Stimulated activated CD4-positive, alpha-beta T cell treated with anti-CD3 and anti-CD28 coated beads, Interleukin-2, amount 100 ng/mL, for 24 hours (primary cell): ENCODE results near the gene HLF.

Experiments
- DNase-seq, 2 donors: peaks; one replicate each; pipeline ENCODE4 v3.0.0-alpha.2; 2020

The HLF gene

DNA sequence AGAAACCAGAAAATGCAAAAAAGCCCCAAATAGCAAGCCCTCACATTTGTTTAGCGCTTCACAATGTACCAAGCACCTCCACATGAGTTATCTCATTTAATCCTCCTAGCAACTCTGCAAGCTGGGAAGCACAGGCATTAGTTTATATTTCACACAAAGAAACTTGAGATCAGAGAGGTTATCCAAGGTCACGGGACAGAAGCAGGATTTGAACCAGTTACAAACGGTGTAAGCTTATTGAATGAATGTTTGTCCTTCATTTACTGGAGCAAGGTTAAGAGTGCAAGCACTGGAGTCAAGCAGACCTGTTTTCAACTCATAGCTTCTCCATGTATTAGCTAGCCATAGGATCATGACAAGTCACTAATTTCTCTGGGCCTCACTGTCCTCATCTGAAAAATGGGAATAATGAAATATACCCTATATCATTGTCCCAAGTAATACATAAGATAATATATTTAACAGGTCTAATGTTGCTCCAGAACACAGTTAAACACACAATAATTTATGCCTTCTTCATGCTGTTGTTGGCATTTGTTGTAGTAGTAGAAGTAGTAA is 6.1 kb upstream of the HLF start:
- no peak for DNase-seq

DNA sequence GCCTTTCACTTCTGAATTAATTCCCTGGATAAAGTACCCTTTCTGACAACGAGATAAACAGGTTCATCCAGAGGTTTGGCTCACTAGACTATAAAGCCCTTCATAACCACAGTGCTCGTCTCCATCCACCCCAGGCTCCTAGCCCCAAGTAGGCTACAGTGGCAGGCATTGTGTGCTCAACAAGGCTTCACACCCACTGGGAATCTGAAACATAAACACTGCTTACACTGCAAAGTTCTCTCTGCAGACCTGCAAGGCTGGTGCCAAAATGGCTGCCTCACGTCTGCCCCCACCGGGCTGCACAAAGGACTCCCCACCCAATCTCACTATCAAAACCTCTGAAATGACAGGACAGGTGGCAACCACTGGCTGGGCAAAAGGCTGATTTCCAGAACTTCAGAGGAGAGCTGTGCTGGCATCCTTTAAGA is 5.1 kb upstream of the HLF start:
- no peak for DNase-seq

GRCh38 chr17:55261311-55261710 is 3.4 kb upstream of the HLF start:
- no peak for DNase-seq

DNA sequence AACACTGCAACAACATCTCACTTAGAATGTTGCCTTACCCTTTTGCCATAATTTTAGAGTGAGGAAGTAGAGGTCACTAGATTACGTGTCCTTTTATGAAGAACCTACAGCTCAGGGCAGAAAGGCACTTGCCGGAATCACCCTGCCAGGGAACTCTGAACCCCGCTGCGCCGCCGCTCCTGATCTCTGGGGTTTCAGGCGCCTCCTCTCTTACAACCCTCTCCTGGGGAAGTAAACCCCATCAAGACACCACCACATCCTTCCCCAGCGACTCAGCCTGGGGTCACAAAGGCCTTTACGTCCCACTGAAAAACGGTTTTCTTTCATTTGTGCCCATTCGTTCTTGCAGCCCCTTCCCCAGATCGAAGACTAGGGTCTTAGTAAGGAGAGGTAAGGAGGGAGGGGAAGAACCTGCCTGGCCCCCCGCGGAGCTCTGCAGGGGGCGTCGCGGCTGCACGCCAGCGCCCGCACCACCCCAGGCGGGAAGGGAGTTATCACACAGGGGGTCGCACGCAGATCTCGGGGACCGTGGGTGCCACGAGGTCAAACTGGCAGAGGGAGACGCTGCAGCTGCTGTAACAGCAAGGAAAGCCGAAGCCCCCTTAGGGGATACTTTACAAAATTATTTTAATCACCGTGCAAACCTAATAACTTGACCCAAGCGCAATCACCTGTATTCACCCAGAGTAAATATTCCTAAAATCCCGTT is 1.0 kb upstream of the HLF start:
- peak in 1 of 2 donors; percentile 10 for DNase-seq

- no peak for DNase-seq
Observed at GRCh38 chr17:55264278-55264644, 499 bp upstream of the HLF start.

- peak in 1 of 2 donors; percentile 11 for DNase-seq
Observed at GRCh38 chr17:55265311-55266021, 706 bp downstream of the HLF start.

GRCh38 chr17:55266051-55266957 is 1.5 kb downstream of the HLF start:
- no peak for DNase-seq

- no peak for DNase-seq
Observed at GRCh38 chr17:55266958-55267688, 2.4 kb downstream of the HLF start.

GRCh38 chr17:55267777-55268648 is 3.3 kb downstream of the HLF start:
- DNase-seq: no peak

GRCh38 chr17:55268649-55269480 is 4.1 kb downstream of the HLF start:
- no peak for DNase-seq

GRCh38 chr17:55269894-55270293 is 5.1 kb downstream of the HLF start:
- no peak for DNase-seq

GRCh38 chr17:55271223-55271571 is 6.4 kb downstream of the HLF start:
- DNase-seq: no peak

DNA sequence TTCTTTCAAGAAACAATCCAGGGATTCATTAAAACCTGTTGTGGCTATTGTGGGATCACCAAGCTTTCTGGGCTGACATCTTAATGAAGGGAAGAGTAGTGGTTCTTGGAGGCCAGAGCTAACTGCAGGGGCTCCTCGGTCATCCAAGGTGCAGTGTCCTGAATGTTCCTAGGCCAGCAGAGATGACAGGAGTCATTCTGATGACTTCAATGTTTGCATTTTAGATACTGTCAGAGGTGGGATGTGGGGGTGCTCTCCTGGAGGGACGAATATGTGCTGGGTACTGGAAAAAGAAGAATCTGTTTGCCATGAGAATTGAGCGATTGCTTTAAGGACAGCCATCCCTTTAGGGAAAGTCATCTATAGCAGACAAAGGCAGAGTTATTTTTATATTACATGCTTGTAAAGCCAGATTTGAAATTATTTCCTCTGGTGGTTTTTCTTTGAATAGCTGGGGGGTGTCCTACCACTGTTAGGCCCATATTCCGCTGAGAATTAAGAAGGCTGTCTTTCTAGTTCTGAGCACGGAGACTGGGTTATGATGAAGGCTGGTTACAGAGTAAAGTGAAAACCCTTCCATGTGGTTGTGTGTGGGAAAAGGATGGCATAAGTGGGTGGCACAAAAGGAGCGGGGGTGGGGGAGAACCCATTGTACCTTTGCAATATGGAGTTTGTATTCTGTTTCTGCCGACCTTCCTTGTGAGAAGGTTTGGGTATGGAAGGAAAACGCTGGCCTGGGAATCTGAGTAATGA is 7.4 kb downstream of the HLF start:
- no peak for DNase-seq

- no peak for DNase-seq
Observed at GRCh38 chr17:55272711-55273578, 8.2 kb downstream of the HLF start.

DNA sequence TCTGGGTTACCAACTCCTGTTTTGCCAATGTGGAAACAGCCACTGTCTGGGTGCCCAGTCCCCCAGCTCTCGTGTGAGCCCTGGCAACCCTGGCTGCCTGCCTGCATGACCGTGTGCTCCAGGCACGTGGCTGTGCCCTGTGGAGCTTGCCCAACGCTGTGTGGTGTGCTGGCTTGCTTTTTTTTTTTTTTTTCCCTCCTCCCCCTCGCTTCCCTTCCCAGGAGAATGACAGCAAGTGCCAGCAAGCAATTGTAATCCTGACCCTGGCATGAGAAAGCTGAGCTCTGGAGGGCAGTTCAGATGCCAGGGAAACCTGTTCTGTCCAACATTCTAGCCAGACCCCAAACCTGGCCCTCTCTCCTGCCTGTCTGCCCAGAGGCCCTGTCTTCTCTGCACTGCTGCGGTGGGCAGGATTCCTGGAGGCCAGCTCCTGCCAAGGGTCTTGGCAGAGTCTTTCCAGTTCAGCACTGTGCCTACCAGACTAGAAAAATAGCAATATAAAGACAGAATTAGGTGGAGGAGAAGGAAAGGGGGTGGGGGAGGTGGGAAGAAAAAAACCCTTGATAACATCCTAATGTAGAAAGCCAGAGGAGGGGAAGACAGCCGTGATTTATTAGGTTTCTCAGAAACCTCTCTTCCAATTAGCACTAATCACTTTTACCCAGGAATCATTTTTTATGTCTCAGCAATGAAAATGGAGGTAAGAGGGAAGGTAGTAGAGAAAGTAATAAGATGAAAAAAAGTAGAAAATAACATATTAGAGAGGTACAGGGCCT is 9.0 kb downstream of the HLF start:
- no peak for DNase-seq

DNA sequence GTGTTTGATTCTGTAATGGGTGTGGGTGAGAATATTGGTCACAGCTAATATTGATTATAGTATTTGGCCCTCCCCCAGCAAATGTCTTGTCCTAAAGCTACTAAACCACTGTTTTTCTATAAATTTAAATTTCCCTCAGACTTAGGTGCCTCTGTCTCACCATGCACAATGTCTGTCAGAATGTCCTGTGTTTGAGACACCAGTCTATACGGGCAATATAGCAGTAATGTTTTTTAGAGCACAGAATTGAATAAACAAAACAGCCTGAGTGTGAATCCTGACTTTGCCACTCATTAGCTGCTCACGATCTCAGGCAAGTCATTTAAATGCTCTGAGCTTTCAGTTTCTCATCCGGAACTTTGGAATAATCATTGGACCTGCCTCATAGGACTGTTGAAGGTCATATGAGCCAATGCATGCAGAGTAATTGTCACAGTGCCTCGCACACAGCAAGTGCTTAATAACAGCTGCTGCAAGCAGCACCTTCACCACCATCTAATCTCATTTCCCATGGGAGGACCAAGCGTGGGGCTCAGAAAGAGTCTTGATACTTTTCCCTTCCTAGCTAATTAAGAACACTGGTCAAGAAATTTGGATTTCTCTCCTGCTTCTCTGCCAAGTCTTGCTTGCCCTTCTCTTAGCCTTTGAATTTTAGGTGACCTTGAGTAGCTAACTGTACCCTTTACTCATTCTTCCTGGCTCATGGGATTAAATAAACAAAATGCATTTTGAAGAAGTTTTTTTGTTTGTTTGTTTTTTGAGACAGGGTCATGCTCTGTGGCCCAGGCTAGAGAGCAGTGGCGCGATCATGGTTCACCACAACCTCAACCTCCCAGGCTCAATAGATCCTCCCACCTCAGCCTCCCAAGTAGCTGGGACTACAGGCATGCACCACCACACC is 9.8 kb downstream of the HLF start:
- DNase-seq: no peak
